ENCODE data around the gene POLR1B. TPM values are rescaled to one million over a fixed set of nuclear protein-coding genes. Genes with fewer than 3 reads are reported as not detected.

The POLR1B gene
- total and polyA plus RNA-seq, 10 of the 15 experiments (the other 5 are each of a cell fraction or from before 2014, with no cell fraction given) = 13.4 to 55.8 (median 35.9) TPM

DNA sequence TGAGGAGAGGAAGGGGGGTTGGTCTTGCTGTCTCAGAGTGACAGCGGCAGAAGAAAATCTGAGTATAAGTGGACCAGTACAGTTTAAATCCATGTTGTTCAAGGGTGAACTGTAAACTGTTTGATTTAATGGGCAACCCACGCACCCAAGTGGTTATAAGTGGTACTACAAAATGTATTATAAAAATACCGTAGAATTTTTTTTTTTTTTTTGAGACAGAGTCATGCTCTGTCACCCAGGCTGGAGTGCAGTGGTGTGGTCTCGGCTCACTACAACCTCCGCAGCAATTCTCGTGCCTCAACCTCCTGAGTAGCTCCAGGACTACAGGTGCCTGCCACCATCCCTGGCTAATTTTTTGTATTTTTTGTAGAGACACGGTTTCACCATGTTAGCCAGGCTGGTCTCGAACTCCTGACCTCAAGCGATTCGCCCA lies 40.1 kb downstream of the POLR1B start:
- WGBS (ENCODE audit: insufficient coverage, insufficient replicate concordance, low lambda C conversion rate, missing lambda C conversion rate) = 28% methylated on average over 10 of the region's 10 CpGs
- DNase-seq (ENCODE audit: low read depth, low spot score) = no peak
- ChIA-PET CTCF (interaction anchor here (0.6 to 4.6 kb wide), 12 partner anchors 8 to 360 kb away, joined by 3 to 40 read pairs (median 6); partner anchors contain the start of gene ZC3H8), POLR2A (interaction anchor here (1.0 kb wide), 1 partner anchor 125 kb away, joined by 3 read pairs; no protein-coding TSS in a partner anchor), SMC1A (ENCODE audit: uncharacterized antibody, unreplicated experiment) (interaction anchor here (0.5 to 4.3 kb wide), 6 partner anchors 16 to 323 kb away, joined by 3 to 18 read pairs (median 5); no protein-coding TSS in a partner anchor), RAD21 (ENCODE audit: unreplicated experiment) (interaction anchor here (1.4 to 4.3 kb wide), 5 partner anchors 37 to 695 kb away, joined by 3 to 28 read pairs (median 9); partner anchors contain the start of gene TMEM87B)
- in situ Hi-C loops (cut with MboI) = loop anchor here (5.0 kb wide), 1 partner anchor 100 kb away; the partner anchor contains the start of gene TTL
- peak; percentile 9 for ATAC-seq
- Histone ChIP-seq H4K20me1 (ENCODE audit: control insufficient read depth, insufficient read depth) (no peaks in the 10 kb centered on the region), H2AFZ (ENCODE audit: control insufficient read depth, low read depth, low read length) (no peak overlapping the region), H3K4me3 (no peak overlapping the region), H3K4me1 (ENCODE audit: control insufficient read depth, insufficient read depth, low read length) (peaks cover 20% of the 10 kb centered on the region), H3K36me3 (ENCODE audit: control insufficient read depth in 2 of 2, insufficient read depth in 2 of 2, low read length in 1 of 2) (0 out of 4 replicates have a peak, but pooled peaks cover 0 to 2% of the 10 kb centered on the region in 2 experiments), H3K9ac (ENCODE audit: control insufficient read depth, insufficient read depth, low read length) (no peak overlapping the region), H3K79me2 (ENCODE audit: control insufficient read depth, insufficient read depth, low read length) (peaks cover 11% of the 10 kb centered on the region), H3K4me2 (ENCODE audit: control insufficient read depth, insufficient read depth) (no peak overlapping the region), H3K27ac (ENCODE audit: control insufficient read depth, insufficient read depth) (no peak overlapping the region), H3K9me3 (replicated peaks; ENCODE audit: control insufficient read depth, insufficient read depth, low read length) (no peaks in the 10 kb centered on the region), H3K27me3 (replicated peaks in 1 of 2; ENCODE audit: control insufficient read depth in 2 of 2, insufficient read depth in 2 of 2, low read length in 1 of 2) (no peaks in the 10 kb centered on the region)
- intact Hi-C loops (cut with micrococcal nuclease; ENCODE audit: unreplicated experiment) = loop anchor here (1.0 to 5.0 kb wide), 4 partner anchors 101 to 525 kb away; partner anchors contain the start of gene TMEM87B
- FAIRE-seq = peak; percentile 54
- BruUV-seq (replicated peaks) = no TSS peak
- TF ChIP-seq, protein P1, sequence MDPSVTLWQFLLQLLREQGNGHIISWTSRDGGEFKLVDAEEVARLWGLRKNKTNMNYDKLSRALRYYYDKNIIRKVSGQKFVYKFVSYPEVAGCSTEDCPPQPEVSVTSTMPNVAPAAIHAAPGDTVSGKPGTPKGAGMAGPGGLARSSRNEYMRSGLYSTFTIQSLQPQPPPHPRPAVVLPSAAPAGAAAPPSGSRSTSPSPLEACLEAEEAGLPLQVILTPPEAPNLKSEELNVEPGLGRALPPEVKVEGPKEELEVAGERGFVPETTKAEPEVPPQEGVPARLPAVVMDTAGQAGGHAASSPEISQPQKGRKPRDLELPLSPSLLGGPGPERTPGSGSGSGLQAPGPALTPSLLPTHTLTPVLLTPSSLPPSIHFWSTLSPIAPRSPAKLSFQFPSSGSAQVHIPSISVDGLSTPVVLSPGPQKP (IDR thresholded peaks at IDR 0.05; ENCODE audit: low read depth, low read length) = no peak
- TF ChIP-seq, protein P2, sequence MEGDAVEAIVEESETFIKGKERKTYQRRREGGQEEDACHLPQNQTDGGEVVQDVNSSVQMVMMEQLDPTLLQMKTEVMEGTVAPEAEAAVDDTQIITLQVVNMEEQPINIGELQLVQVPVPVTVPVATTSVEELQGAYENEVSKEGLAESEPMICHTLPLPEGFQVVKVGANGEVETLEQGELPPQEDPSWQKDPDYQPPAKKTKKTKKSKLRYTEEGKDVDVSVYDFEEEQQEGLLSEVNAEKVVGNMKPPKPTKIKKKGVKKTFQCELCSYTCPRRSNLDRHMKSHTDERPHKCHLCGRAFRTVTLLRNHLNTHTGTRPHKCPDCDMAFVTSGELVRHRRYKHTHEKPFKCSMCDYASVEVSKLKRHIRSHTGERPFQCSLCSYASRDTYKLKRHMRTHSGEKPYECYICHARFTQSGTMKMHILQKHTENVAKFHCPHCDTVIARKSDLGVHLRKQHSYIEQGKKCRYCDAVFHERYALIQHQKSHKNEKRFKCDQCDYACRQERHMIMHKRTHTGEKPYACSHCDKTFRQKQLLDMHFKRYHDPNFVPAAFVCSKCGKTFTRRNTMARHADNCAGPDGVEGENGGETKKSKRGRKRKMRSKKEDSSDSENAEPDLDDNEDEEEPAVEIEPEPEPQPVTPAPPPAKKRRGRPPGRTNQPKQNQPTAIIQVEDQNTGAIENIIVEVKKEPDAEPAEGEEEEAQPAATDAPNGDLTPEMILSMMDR (IDR thresholded peaks at IDR 0.05 in 2 of 3, conservative IDR thresholded peaks at IDR 0.05 in 1 of 3; ENCODE audit: control insufficient read depth in 2 of 3, extremely low read depth in 1 of 3, insufficient read depth in 1 of 3, low read depth in 3 of 3, low read length in 3 of 3) = peak; percentile 32 to 54 (median 40); a peak in 4 of 6 replicates
- peak; percentile 33; the same call in 1 of the 2 replicates for TF ChIP-seq SMC3 (IDR thresholded peaks at IDR 0.05; ENCODE audit: borderline replicate concordance, low read length)
- peak; percentile 59 for TF ChIP-seq RAD21 (IDR thresholded peaks at IDR 0.05; ENCODE audit: insufficient read depth, low read depth, low read length)
- peak; percentile 86 for TF ChIP-seq ZNF384 (IDR thresholded peaks at IDR 0.05; ENCODE audit: borderline replicate concordance, low read depth, low read length)
- TF ChIP-seq EED (IDR thresholded peaks at IDR 0.05; ENCODE audit: low read depth) = no peak
- no peak for TF ChIP-seq FOS (IDR thresholded peaks at IDR 0.05; ENCODE audit: borderline replicate concordance, extremely low read depth, insufficient read length)
- no peak for TF ChIP-seq RAD51 (IDR thresholded peaks at IDR 0.05)
- TF ChIP-seq, protein P3, sequence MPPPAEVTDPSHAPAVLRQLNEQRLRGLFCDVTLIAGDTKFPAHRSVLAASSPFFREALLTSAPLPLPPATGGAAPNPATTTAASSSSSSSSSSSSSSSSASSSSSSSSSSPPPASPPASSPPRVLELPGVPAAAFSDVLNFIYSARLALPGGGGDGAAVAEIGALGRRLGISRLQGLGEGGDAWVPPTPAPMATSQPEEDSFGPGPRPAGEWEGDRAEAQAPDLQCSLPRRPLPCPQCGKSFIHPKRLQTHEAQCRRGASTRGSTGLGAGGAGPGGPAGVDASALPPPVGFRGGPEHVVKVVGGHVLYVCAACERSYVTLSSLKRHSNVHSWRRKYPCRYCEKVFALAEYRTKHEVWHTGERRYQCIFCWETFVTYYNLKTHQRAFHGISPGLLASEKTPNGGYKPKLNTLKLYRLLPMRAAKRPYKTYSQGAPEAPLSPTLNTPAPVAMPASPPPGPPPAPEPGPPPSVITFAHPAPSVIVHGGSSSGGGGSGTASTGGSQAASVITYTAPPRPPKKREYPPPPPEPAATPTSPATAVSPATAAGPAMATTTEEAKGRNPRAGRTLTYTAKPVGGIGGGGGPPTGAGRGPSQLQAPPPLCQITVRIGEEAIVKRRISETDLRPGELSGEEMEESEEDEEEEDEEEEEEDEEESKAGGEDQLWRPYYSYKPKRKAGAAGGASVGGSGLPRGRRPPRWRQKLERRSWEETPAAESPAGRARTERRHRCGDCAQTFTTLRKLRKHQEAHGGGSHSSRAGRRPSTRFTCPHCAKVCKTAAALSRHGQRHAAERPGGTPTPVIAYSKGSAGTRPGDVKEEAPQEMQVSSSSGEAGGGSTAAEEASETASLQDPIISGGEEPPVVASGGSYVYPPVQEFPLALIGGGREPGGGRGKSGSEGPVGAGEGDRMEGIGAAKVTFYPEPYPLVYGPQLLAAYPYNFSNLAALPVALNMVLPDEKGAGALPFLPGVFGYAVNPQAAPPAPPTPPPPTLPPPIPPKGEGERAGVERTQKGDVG (CRISPR knock-in tag; IDR thresholded peaks at IDR 0.05) = no peak
- TF ChIP-seq ZBTB40 (IDR thresholded peaks at IDR 0.05; ENCODE audit: borderline replicate concordance) = no peak

All from GM12878 (cell line).